Mesenchymal stem cell (in vitro differentiated cells and primary cell): ENCODE results near the gene IKZF1.

Experiments
- DNase-seq: peaks from one replicate; pipeline ENCODE4 v3.0.0-alpha.2; 2013
- H2AFZ ChIP-seq: one replicate; pipeline ENCODE4 v1.6.1; 2013; ENCODE audit warnings: low read depth, mild to moderate bottlenecking, control low read depth, inconsistent platforms, low read length, moderate library complexity
- H2AK5ac ChIP-seq: 2 replicates; pipeline ENCODE4 v1.6.1; 2013; ENCODE audit warnings: low read length, moderate library complexity, mild to moderate bottlenecking, inconsistent platforms; ENCODE audit not compliant: severe bottlenecking
- H2BK120ac ChIP-seq: one replicate; pipeline ENCODE4 v1.6.1; 2013; ENCODE audit warnings: low read depth, mild to moderate bottlenecking, inconsistent platforms, low read length, moderate library complexity
- H2BK12ac ChIP-seq, 2 experiments: one replicate each; pipeline ENCODE4 v1.6.1; 2013; ENCODE audit warnings: inconsistent platforms in 2 of 2, low read length in 2 of 2, mild to moderate bottlenecking in 2 of 2, moderate library complexity in 2 of 2, control low read depth in 1 of 2
- H2BK15ac ChIP-seq: one replicate; pipeline ENCODE4 v1.6.1; 2013; ENCODE audit warnings: mild to moderate bottlenecking, low read depth, inconsistent platforms; ENCODE audit not compliant: poor library complexity, severe bottlenecking
- H2BK5ac ChIP-seq: 2 replicates; pipeline ENCODE4 v1.6.1; 2013; ENCODE audit warnings: low read depth, mild to moderate bottlenecking, low read length, control low read depth, inconsistent platforms; ENCODE audit not compliant: poor library complexity, severe bottlenecking
- H3K14ac ChIP-seq, 2 experiments: one replicate each; pipeline ENCODE4 v1.6.1; 2013; ENCODE audit warnings: inconsistent platforms in 2 of 2, low read length in 2 of 2, control low read depth in 1 of 2, mild to moderate bottlenecking in 1 of 2, moderate library complexity in 1 of 2
- H3K18ac ChIP-seq, 2 experiments: one replicate each; pipeline ENCODE4 v1.6.1; 2013; ENCODE audit warnings: inconsistent platforms in 2 of 2, low read length in 2 of 2, control low read depth in 1 of 2, low read depth in 1 of 2, mild to moderate bottlenecking in 1 of 2
- H3K23ac ChIP-seq, 2 experiments: one replicate each; pipeline ENCODE4 v1.6.1; 2013; ENCODE audit warnings: inconsistent platforms in 2 of 2, low read length in 2 of 2, mild to moderate bottlenecking in 2 of 2, moderate library complexity in 2 of 2, control low read depth in 1 of 2
- H3K27ac ChIP-seq: 2 replicates; pipeline ENCODE4 v1.5.1; 2013; ENCODE audit warnings: mild to moderate bottlenecking, moderate library complexity, low read length, control low read depth, inconsistent platforms; ENCODE audit not compliant: poor library complexity, severe bottlenecking
- H3K27me3 ChIP-seq, 2 experiments: 2 replicates each; pipeline versions ENCODE4 v1.6.1 to v1.7.0; 2013; ENCODE audit warnings: low read length in 2 of 2, mild to moderate bottlenecking in 2 of 2, moderate library complexity in 2 of 2, control low read depth in 1 of 2, inconsistent platforms in 1 of 2; ENCODE audit not compliant: control insufficient read depth in 1 of 2, insufficient read depth in 1 of 2
- H3K36me3 ChIP-seq, 2 experiments: 2 replicates each; pipeline versions ENCODE4 v1.6.1 to v1.7.0; 2013; ENCODE audit warnings: low read length in 2 of 2, control low read depth in 1 of 2, inconsistent platforms in 1 of 2, low read depth in 1 of 2, mild to moderate bottlenecking in 1 of 2; ENCODE audit not compliant: insufficient read depth in 2 of 2, control insufficient read depth in 1 of 2
- H3K4ac ChIP-seq, 2 experiments: one replicate each; pipeline ENCODE4 v1.6.1; 2013; ENCODE audit warnings: inconsistent platforms in 2 of 2, low read length in 2 of 2, mild to moderate bottlenecking in 2 of 2, moderate library complexity in 2 of 2, control low read depth in 1 of 2, low read depth in 1 of 2
- H3K4me1 ChIP-seq: 2 replicates; pipeline ENCODE4 v1.6.1; 2013; ENCODE audit warnings: low read depth, low read length, control low read depth; ENCODE audit not compliant: control insufficient read depth, insufficient read depth
- H3K4me2 ChIP-seq: 2 replicates; pipeline ENCODE4 v1.6.1; 2013; ENCODE audit warnings: low read length, mild to moderate bottlenecking, inconsistent platforms; ENCODE audit not compliant: poor library complexity, severe bottlenecking
- H3K4me3 ChIP-seq, 2 experiments: 2 replicates each; pipeline versions ENCODE4 v1.5.1 to v1.7.0; 2013; ENCODE audit warnings: low read length in 2 of 2, mild to moderate bottlenecking in 2 of 2, control low read depth in 1 of 2, low read depth in 1 of 2; ENCODE audit not compliant: insufficient read depth in 1 of 2
- H3K79me1 ChIP-seq: replicated peaks from 2 replicates; pipeline ENCODE4 v1.6.1; 2013; ENCODE audit warnings: mild to moderate bottlenecking, control low read depth, low read length, inconsistent platforms; ENCODE audit not compliant: poor library complexity, severe bottlenecking
- H3K9ac ChIP-seq: 2 replicates; pipeline ENCODE4 v1.7.0; 2013; ENCODE audit warnings: mild to moderate bottlenecking, low read length, moderate library complexity
- H3K9me3 ChIP-seq: 2 replicates; pipeline ENCODE4 v1.7.0; 2013; ENCODE audit warnings: mild to moderate bottlenecking, low read length; ENCODE audit not compliant: control insufficient read depth
- H4K8ac ChIP-seq: one replicate; pipeline ENCODE4 v1.6.1; 2013; ENCODE audit warnings: inconsistent platforms, mild to moderate bottlenecking, low read length, moderate library complexity
- H4K91ac ChIP-seq: one replicate; pipeline ENCODE4 v1.6.1; 2013; ENCODE audit warnings: mild to moderate bottlenecking, low read length, inconsistent platforms
- WGBS: methylation state at CpG from one replicate; pipeline ENCODE4 v1.1.7; 2013; ENCODE audit warnings: mixed read lengths; 5-methylcytosine and 5-hydroxymethylcytosine counted together

IKZF1 gene

GRCh38 chr7:50264908-50265307 lies 39.6 kb upstream of the IKZF1 start:
- no peak overlapping the region for H3K4me3 ChIP-seq
- no peak overlapping the region for H4K8ac ChIP-seq
- no peaks in the 10 kb centered on the region for H3K9me3 ChIP-seq
- no peak overlapping the region for H2AK5ac ChIP-seq
- no peak overlapping the region for H3K23ac ChIP-seq
- no peak overlapping the region for H3K14ac ChIP-seq
- no peak overlapping the region for H4K91ac ChIP-seq
- no peak overlapping the region for H3K27ac ChIP-seq
- H3K27me3 ChIP-seq: no peaks in the 10 kb centered on the region
- H3K79me1 ChIP-seq: no peaks in the 10 kb centered on the region
- no CpG with 5 or more reads among the region's 3 CpGs for WGBS
- no peak overlapping the region for H3K9ac ChIP-seq
- no peak overlapping the region for H2BK5ac ChIP-seq
- no peak overlapping the region for H2BK15ac ChIP-seq
- H3K4me1 ChIP-seq: no peaks in the 10 kb centered on the region
- no peak overlapping the region for H3K4me2 ChIP-seq
- H2AFZ ChIP-seq: no peak overlapping the region
- H3K18ac ChIP-seq: no peak overlapping the region
- H3K4ac ChIP-seq: no peak overlapping the region
- H2BK120ac ChIP-seq: no peak overlapping the region
- DNase-seq: no peak
- no peaks in the 10 kb centered on the region for H3K36me3 ChIP-seq
- no peak overlapping the region for H2BK12ac ChIP-seq

DNA sequence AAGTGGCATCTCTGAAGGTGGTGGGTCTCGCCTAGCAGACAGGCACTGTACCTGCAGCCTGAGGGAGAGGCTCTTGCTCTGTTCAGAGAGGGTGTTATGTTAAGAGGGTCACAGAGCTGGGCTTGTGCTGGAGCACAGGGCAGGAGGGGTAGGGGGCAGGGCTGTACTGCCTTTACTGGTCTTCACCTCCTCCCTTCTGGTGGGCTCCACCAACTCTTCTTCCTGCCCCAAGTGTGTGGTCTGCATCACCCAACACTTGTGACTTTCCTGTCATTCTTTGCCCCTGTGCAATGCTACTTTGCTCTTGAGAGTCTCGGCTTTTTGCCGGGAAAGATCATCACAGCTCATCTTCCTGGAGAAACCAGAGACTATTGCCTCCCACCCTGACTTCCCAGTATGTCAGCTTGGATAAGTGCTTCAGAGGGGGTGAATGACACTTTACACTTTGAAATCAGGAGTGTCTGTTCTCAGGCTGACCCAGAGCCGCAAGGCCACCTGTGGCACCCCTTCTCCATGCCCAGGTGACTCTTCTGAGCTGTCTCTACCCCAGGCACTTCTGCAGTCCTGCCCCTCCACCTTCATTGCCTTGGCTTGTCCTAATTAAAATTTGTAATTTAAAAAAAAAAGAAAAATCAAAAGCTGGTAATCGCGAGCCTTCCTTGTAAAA lies 38.4 kb upstream of the IKZF1 start:
- Histone ChIP-seq H3K36me3 (no peaks in the 10 kb centered on the region), H2BK5ac (no peak overlapping the region), H3K9me3 (no peaks in the 10 kb centered on the region), H3K79me1 (no peaks in the 10 kb centered on the region), H3K4me1 (no peaks in the 10 kb centered on the region), H2BK15ac (no peak overlapping the region), H3K27me3 (no peaks in the 10 kb centered on the region), H3K4me3 (no peak overlapping the region), H4K8ac (no peak overlapping the region), H3K27ac (no peak overlapping the region), H2BK12ac (no peak overlapping the region), H4K91ac (no peak overlapping the region), H3K14ac (no peak overlapping the region), H3K18ac (no peak overlapping the region), H3K4me2 (no peak overlapping the region), H3K23ac (no peak overlapping the region), H3K4ac (no peak overlapping the region), H2BK120ac (no peak overlapping the region), H3K9ac (no peak overlapping the region), H2AK5ac (no peak overlapping the region), H2AFZ (no peak overlapping the region)
- no peak for DNase-seq
- 87% methylated on average over 6 of the region's 6 CpGs for WGBS

GRCh38 chr7:50266635-50267386 lies 37.7 kb upstream of the IKZF1 start:
- no peak overlapping the region for H3K27ac ChIP-seq
- no peak overlapping the region for H3K4me2 ChIP-seq
- no peak overlapping the region for H4K8ac ChIP-seq
- H2AFZ ChIP-seq: no peak overlapping the region
- H4K91ac ChIP-seq: no peak overlapping the region
- no peaks in the 10 kb centered on the region for H3K4me1 ChIP-seq
- DNase-seq: no peak
- no peaks in the 10 kb centered on the region for H3K79me1 ChIP-seq
- H3K27me3 ChIP-seq: no peaks in the 10 kb centered on the region
- no peak overlapping the region for H2AK5ac ChIP-seq
- no peak overlapping the region for H3K9ac ChIP-seq
- no peak overlapping the region for H3K18ac ChIP-seq
- no peak overlapping the region for H2BK120ac ChIP-seq
- WGBS: 68% methylated on average over 11 of the region's 11 CpGs
- H3K14ac ChIP-seq: no peak overlapping the region
- no peaks in the 10 kb centered on the region for H3K9me3 ChIP-seq
- no peak overlapping the region for H2BK5ac ChIP-seq
- no peaks in the 10 kb centered on the region for H3K36me3 ChIP-seq
- H2BK12ac ChIP-seq: no peak overlapping the region
- H3K4me3 ChIP-seq: no peak overlapping the region
- no peak overlapping the region for H3K23ac ChIP-seq
- no peak overlapping the region for H2BK15ac ChIP-seq
- H3K4ac ChIP-seq: no peak overlapping the region

DNA sequence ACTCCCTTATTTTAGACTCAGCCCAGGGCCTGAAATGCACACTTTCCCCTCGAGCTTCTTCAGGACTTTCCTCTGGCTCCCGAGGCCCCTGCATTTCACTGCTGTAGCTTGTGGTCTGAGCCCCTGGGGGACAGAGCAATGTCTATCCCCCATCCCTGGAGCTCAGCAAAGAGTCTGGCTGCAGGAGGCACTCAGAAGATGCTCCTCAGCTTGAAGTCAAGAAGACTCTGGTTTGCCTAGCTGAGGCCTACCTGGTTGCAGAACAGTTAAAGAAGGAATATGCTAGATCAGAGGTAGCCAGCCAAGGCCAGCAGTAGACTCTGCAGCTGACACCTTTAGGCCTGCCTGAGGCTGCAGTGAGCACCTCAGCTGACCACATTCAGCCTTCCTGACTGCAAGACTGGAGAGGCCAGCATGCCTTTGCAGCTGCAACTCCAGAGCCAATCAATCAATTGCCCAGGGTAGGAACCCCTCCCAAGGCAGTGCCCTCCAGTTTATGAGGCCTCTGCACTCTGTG lies 36.9 kb upstream of the IKZF1 start:
- H3K4me2 ChIP-seq: no peak overlapping the region
- no peak overlapping the region for H4K91ac ChIP-seq
- DNase-seq: no peak

More for the DNA sequence above, 36.9 kb upstream of the IKZF1 start:
- no peak overlapping the region for H2BK5ac ChIP-seq
- no peak overlapping the region for H3K18ac ChIP-seq
- no peak overlapping the region for H4K8ac ChIP-seq
- H3K23ac ChIP-seq: no peak overlapping the region
- H3K14ac ChIP-seq: no peak overlapping the region
- no peak overlapping the region for H3K4me3 ChIP-seq
- no peaks in the 10 kb centered on the region for H3K36me3 ChIP-seq
- no peak overlapping the region for H2AFZ ChIP-seq
- no peaks in the 10 kb centered on the region for H3K9me3 ChIP-seq
- 61% methylated on average over 2 of the region's 2 CpGs for WGBS
- H3K79me1 ChIP-seq: no peaks in the 10 kb centered on the region
- no peak overlapping the region for H3K27ac ChIP-seq
- no peak overlapping the region for H3K4ac ChIP-seq
- no peak overlapping the region for H2BK12ac ChIP-seq
- H2AK5ac ChIP-seq: no peak overlapping the region
- no peak overlapping the region for H2BK15ac ChIP-seq
- no peaks in the 10 kb centered on the region for H3K4me1 ChIP-seq
- H2BK120ac ChIP-seq: no peak overlapping the region
- H3K9ac ChIP-seq: no peak overlapping the region
- no peaks in the 10 kb centered on the region for H3K27me3 ChIP-seq
